Bone marrow (tissue), 2 donors: Measurements from ENCODE around the gene ATP7B.
A peak's percentile ranks its signal among the peaks of the same experiment; 100 is the strongest.
"Not testable (repeated sequence)": the region's sequence is repeated elsewhere in the genome, so short reads cannot be mapped to it uniquely, and the experiment has no call there.

Experiments
- DNase-seq, 2 donors: peaks; one replicate each; lab custom pipeline; 2025; lab: John Stamatoyannopoulos, UW

ATP7B gene

GRCh38 chr13:51922771-51923480 is 88.3 kb downstream of the ATP7B start:
- DNase-seq, result no peak

- no peak for DNase-seq
Measured at GRCh38 chr13:51921790-51922740, 89.2 kb downstream of the ATP7B start.

GRCh38 chr13:51920786-51921185 is 90.5 kb downstream of the ATP7B start:
- DNase-seq, result no peak

- DNase-seq, result no peak
Measured at GRCh38 chr13:51920267-51920666, 91.0 kb downstream of the ATP7B start.

- no peak for DNase-seq
Measured at GRCh38 chr13:51919531-51919930, 91.7 kb downstream of the ATP7B start.

GRCh38 chr13:51916962-51917361 is 94.3 kb downstream of the ATP7B start:
- DNase-seq, result no peak

GRCh38 chr13:51916051-51916818 is 95.0 kb downstream of the ATP7B start:
- DNase-seq, result no peak

GRCh38 chr13:51914137-51914493 is 97.1 kb downstream of the ATP7B start:
- DNase-seq, result no peak

GRCh38 chr13:51913421-51914136 is 97.7 kb downstream of the ATP7B start:
- DNase-seq, result no peak

GRCh38 chr13:51912511-51913225 is 98.6 kb downstream of the ATP7B start:
- DNase-seq, result peak in 1 of 2 donors; percentile 16

GRCh38 chr13:51912091-51912490 is 99.2 kb downstream of the ATP7B start:
- no peak for DNase-seq

GRCh38 chr13:51910508-51910907 is 100.7 kb downstream of the ATP7B start:
- no peak for DNase-seq

- not testable (repeated sequence) for DNase-seq
Measured at GRCh38 chr13:51909265-51909664, 102.0 kb downstream of the ATP7B start.

GRCh38 chr13:51907040-51907732 is 104.1 kb downstream of the ATP7B start:
- DNase-seq, result no peak

GRCh38 chr13:51906581-51906980 is 104.7 kb downstream of the ATP7B start:
- DNase-seq, result no peak

- DNase-seq, result no peak
Measured at GRCh38 chr13:51905787-51906186, 105.5 kb downstream of the ATP7B start.

- DNase-seq, result peak in 1 of 2 donors; percentile 95
Measured at GRCh38 chr13:51902776-51903175, 108.5 kb downstream of the ATP7B start.

- DNase-seq, result no peak
Measured at GRCh38 chr13:51900471-51900870, 110.8 kb downstream of the ATP7B start.

- peak in 1 of 2 donors; percentile 52 for DNase-seq
Measured at GRCh38 chr13:51895906-51896888, 115.1 kb downstream of the ATP7B start.
